HEK293 (cell line): ENCODE results near the gene L3MBTL3.

Experiments used
- CTCF ChIA-PET: fragments of 350-600 bp; formaldehyde crosslinking; extraction: SDS; loops from one replicate; lab custom pipeline; 2021; ENCODE audit warnings: antibody characterized with exemption; lab: Yijun Ruan, JAX
- POLR2A ChIA-PET: fragments of 300-600 bp; formaldehyde crosslinking; extraction: SDS; loops from one replicate; lab custom pipeline; 2020; ENCODE audit warnings: antibody characterized with exemption, inconsistent platforms; lab: Yijun Ruan, JAX
- H3K27ac ChIP-seq: fragments of 200-500 bp; sonication (Bioruptor generic); 2 replicates; pipeline ENCODE4 v1.5.1; 2014; ENCODE audit warnings: low read depth, low read length, control low read depth, inconsistent platforms; ENCODE audit errors: extremely low read depth
- H3K36me3 ChIP-seq, 2 experiments: fragments of 200-500 bp in 1 of 2; sonication (Bioruptor generic) in 1 of 2; 1 replicate in 1 of 2; 2 replicates in 1 of 2; pipeline ENCODE4 v1.5.1; 2014 to 2017; ENCODE audit warnings: inconsistent platforms in 2 of 2, low read length in 2 of 2; ENCODE audit not compliant: control insufficient read depth in 2 of 2, insufficient read depth in 1 of 2
- H3K4me1 ChIP-seq: fragments of 200-500 bp; sonication (Bioruptor generic); 2 replicates; pipeline ENCODE4 v1.5.1; 2014; ENCODE audit warnings: mild to moderate bottlenecking, low read length, inconsistent platforms; ENCODE audit not compliant: control insufficient read depth, insufficient read depth
- H3K4me3 ChIP-seq: 2 replicates; pipeline ENCODE4 v1.5.1; 2011; ENCODE audit warnings: low read depth, mild to moderate bottlenecking, control low read depth, low read length, moderate library complexity
- H3K9me3 ChIP-seq: fragments of 200-500 bp; sonication (Bioruptor generic); 2 replicates; pipeline ENCODE4 v1.5.1; 2014; ENCODE audit warnings: low read depth, low read length, inconsistent platforms; ENCODE audit not compliant: control insufficient read depth, insufficient read depth
- BCL11A ChIP-seq: fragments of 450-650 bp; formaldehyde crosslinking; IDR thresholded peaks from 2 replicates; pipeline ENCODE4 v1.5.1; 2016; ENCODE audit warnings: low read depth, missing biosample characterization, missing genetic modification characterization
- HOXA7 ChIP-seq: sonication (generic); formaldehyde crosslinking; IDR thresholded peaks from 2 replicates; pipeline ENCODE4 v1.8.1; 2022; ENCODE audit warnings: missing genetic modification reagents, borderline replicate concordance
- KLF10 ChIP-seq: fragments of 450-650 bp; IDR thresholded peaks from 2 replicates; pipeline ENCODE4 v1.5.1; 2018; ENCODE audit warnings: missing biosample characterization, mild to moderate bottlenecking, missing genetic modification characterization
- MEIS1 ChIP-seq: sonication (generic); formaldehyde crosslinking; IDR thresholded peaks from 2 replicates; pipeline ENCODE4 v1.8.1; 2022; ENCODE audit warnings: missing genetic modification reagents, mild to moderate bottlenecking, borderline replicate concordance
- PRDM1 ChIP-seq: fragments of 450-650 bp; formaldehyde crosslinking; IDR thresholded peaks from 2 replicates; pipeline ENCODE4; 2016; ENCODE audit warnings: missing biosample characterization, missing genetic modification characterization
- YY2 ChIP-seq: fragments of 450-650 bp; formaldehyde crosslinking; IDR thresholded peaks from 2 replicates; pipeline ENCODE4 v1.5.1; 2016; ENCODE audit warnings: missing biosample characterization, missing genetic modification characterization
- ZNF10 ChIP-seq: fragments of 450-650 bp; formaldehyde crosslinking; IDR thresholded peaks from 2 replicates; pipeline ENCODE4 v1.5.1; 2017; ENCODE audit warnings: missing biosample characterization, missing genetic modification characterization
- ZNF16 ChIP-seq: fragments of 450-650 bp; formaldehyde crosslinking; IDR thresholded peaks from 2 replicates; pipeline ENCODE4 v1.5.1; 2016; ENCODE audit warnings: low read depth, missing biosample characterization, missing genetic modification characterization
- ZNF214 ChIP-seq: fragments of 450-650 bp; formaldehyde crosslinking; IDR thresholded peaks from 2 replicates; pipeline ENCODE4 v1.5.1; 2017; ENCODE audit warnings: missing biosample characterization, mild to moderate bottlenecking, missing genetic modification characterization, borderline replicate concordance
- ZNF416 ChIP-seq: fragments of 450-650 bp; formaldehyde crosslinking; IDR thresholded peaks from 2 replicates; pipeline ENCODE4 v1.5.1; 2016; ENCODE audit warnings: missing biosample characterization, missing genetic modification characterization
- ZNF426 ChIP-seq: fragments of 450-650 bp; formaldehyde crosslinking; IDR thresholded peaks from 2 replicates; pipeline ENCODE4 v1.5.1; 2017; ENCODE audit warnings: missing biosample characterization, missing genetic modification characterization, mild to moderate bottlenecking, inconsistent platforms, moderate library complexity
- ZNF518A ChIP-seq: fragments of 450-650 bp; formaldehyde crosslinking; conservative IDR thresholded peaks from 2 replicates; pipeline ENCODE4 v1.5.1; 2016; ENCODE audit warnings: low read depth, missing biosample characterization, missing genetic modification characterization
- ZNF549 ChIP-seq: fragments of 450-650 bp; IDR thresholded peaks from 2 replicates; pipeline ENCODE4 v1.5.1; 2018; ENCODE audit warnings: missing biosample characterization, missing genetic modification characterization, mild to moderate bottlenecking, inconsistent platforms, moderate library complexity
- ZNF555 ChIP-seq: fragments of 450-650 bp; formaldehyde crosslinking; conservative IDR thresholded peaks from 2 replicates; pipeline ENCODE4 v1.5.1; 2017; ENCODE audit warnings: missing biosample characterization, mild to moderate bottlenecking, missing genetic modification characterization, inconsistent platforms
- ZNF596 ChIP-seq: fragments of 450-650 bp; IDR thresholded peaks from 2 replicates; pipeline ENCODE4 v1.5.0; 2018; ENCODE audit warnings: missing biosample characterization, mild to moderate bottlenecking, missing genetic modification characterization, moderate library complexity
- ZNF600 ChIP-seq: fragments of 450-650 bp; formaldehyde crosslinking; IDR thresholded peaks from 2 replicates; pipeline ENCODE4 v1.5.1; 2016; ENCODE audit warnings: missing biosample characterization, missing genetic modification characterization
- ZNF645 ChIP-seq: fragments of 450-650 bp; formaldehyde crosslinking; IDR thresholded peaks from 2 replicates; pipeline ENCODE4; 2016; ENCODE audit warnings: missing biosample characterization, missing genetic modification characterization
- ZSCAN4 ChIP-seq: fragments of 450-650 bp; formaldehyde crosslinking; IDR thresholded peaks from 2 replicates; pipeline ENCODE4 v1.5.1; 2017; ENCODE audit warnings: missing biosample characterization, missing genetic modification characterization
- ZXDB ChIP-seq: fragments of 450-650 bp; formaldehyde crosslinking; IDR thresholded peaks from 2 replicates; pipeline ENCODE4 v1.5.1; 2016; ENCODE audit warnings: missing biosample characterization, missing genetic modification characterization

The L3MBTL3 gene

GRCh38 chr6:130183271-130184222 lies 165.2 kb downstream of the L3MBTL3 start:
- Histone ChIP-seq H3K27ac (no peak overlapping the region), H3K4me3 (no peak overlapping the region), H3K4me1 (no peaks in the 10 kb centered on the region), H3K36me3 (no peaks in the 10 kb centered on the region), H3K9me3 (no peaks in the 10 kb centered on the region)
- ChIA-PET POLR2A (no interaction called here), CTCF (no interaction called here)
- TF ChIP-seq ZNF596 (tag by site-specific recombination), result peak; percentile 61; the same call in 1 of the 2 replicates
- TF ChIP-seq YY2 (tag by site-specific recombination), result no peak
- TF ChIP-seq, all 188 proteins: peak for 1

GRCh38 chr6:130185658-130186057 lies 167.3 kb downstream of the L3MBTL3 start:
- CTCF ChIA-PET, result no interaction called here
- POLR2A ChIA-PET, result no interaction called here
- H3K9me3 ChIP-seq, result no peaks in the 10 kb centered on the region
- no peak overlapping the region for H3K27ac ChIP-seq
- H3K4me1 ChIP-seq, result no peaks in the 10 kb centered on the region
- no peak for TF ChIP-seq ZNF518A (tag by site-specific recombination)
- no peak for TF ChIP-seq ZSCAN4
- no peak for TF ChIP-seq MEIS1 (CRISPR knock-in tag)
- no peak for TF ChIP-seq BCL11A (tag by site-specific recombination)
- no peak for TF ChIP-seq KLF10 (tag by site-specific recombination)
- no peak for TF ChIP-seq PRDM1 (tag by site-specific recombination)
- H3K4me3 ChIP-seq, result no peak overlapping the region
- no peaks in the 10 kb centered on the region for H3K36me3 ChIP-seq

- TF ChIP-seq ZNF426 (no peak), ZNF600 (tag by site-specific recombination) (no peak), ZNF645 (tag by site-specific recombination) (no peak), ZNF16 (tag by site-specific recombination) (no peak), HOXA7 (CRISPR knock-in tag) (no peak), ZNF214 (tag by site-specific recombination) (no peak), ZNF549 (tag by site-specific recombination) (no peak), KLF10 (tag by site-specific recombination) (no peak), ZXDB (no peak), ZNF555 (tag by site-specific recombination) (no peak), ZNF416 (tag by site-specific recombination) (no peak), ZNF10 (tag by site-specific recombination) (no peak)
- TF ChIP-seq, all 188 proteins: peak for 0
- Histone ChIP-seq H3K9me3 (no peaks in the 10 kb centered on the region), H3K4me1 (no peaks in the 10 kb centered on the region), H3K4me3 (no peak overlapping the region), H3K27ac (no peak overlapping the region), H3K36me3 (no peaks in the 10 kb centered on the region)
- ChIA-PET CTCF (interaction anchor here (0.6 to 1.3 kb wide), 5 partner anchors 13 to 949 kb away, joined by 3 to 4 read pairs (median 3); no protein-coding TSS in a partner anchor), POLR2A (no interaction called here)
Measured at GRCh38 chr6:130187335-130188206, 169.2 kb downstream of the L3MBTL3 start.
